ENCODE measurements around the gene MAB21L2. TPM values are rescaled to one million over a fixed set of nuclear protein-coding genes. Genes with fewer than 3 reads are reported as not detected.

The MAB21L2 gene
- total and polyA plus RNA-seq, 2 of the 8 experiments (the other 6 are each of a cell fraction or from before 2014, with no cell fraction given): 0.03 TPM; not detected in 1

DNA sequence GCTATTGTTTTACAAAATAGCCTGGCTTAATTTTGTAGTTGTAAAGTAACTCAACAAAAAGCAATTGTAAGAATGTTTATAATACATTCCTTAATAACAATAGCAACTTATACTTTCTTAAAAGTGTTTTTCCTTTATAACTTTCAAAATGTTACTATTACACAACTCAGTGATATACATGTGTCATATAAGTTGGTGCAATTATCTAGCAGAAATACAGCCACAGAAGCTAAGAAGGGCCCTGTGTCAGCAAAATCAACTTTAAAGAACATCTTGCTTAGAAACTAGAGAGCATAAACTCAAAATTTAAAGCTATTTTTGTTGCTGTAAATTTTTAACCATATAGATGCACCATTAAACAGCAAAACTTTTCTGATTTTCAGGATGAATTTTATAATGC, 41.4 kb upstream of the MAB21L2 start:
- Histone ChIP-seq H3K4ac (replicated peaks; ENCODE audit: insufficient read length, low read depth, low read length) (no peak overlapping the region), H3K23ac (ENCODE audit: insufficient read length) (no peak overlapping the region), H2BK120ac (replicated peaks; ENCODE audit: low read depth, low read length) (no peak overlapping the region), H3K27ac (ENCODE audit: low read depth, low read length) (no peak overlapping the region), H2BK20ac (ENCODE audit: low read length) (no peak overlapping the region), H3K4me1 (replicated peaks in 1 of 4; ENCODE audit: control insufficient read depth in 3 of 4, insufficient read depth in 4 of 4, low read length in 3 of 4) (peaks cover 0 to 17% (median 4%) of the 10 kb centered on the region in 4 experiments; a peak in 4 of 7 replicates), H3K36me3 (ENCODE audit: control insufficient read depth in 2 of 4, insufficient read depth in 4 of 4, low read length in 3 of 4) (no peaks in the 10 kb centered on the region), H2BK5ac (ENCODE audit: low read depth, low read length) (no peak overlapping the region), H3K23me2 (ENCODE audit: low read depth, low read length) (no peaks in the 10 kb centered on the region), H4K91ac (replicated peaks; ENCODE audit: insufficient read length, low read length) (no peak overlapping the region), H2BK15ac (ENCODE audit: low read length) (no peak overlapping the region), H2AFZ (ENCODE audit: low read length) (no peak overlapping the region), H3K4me3 (ENCODE audit: extremely low read depth in 1 of 4, insufficient read depth in 2 of 4, low read depth in 3 of 4, low read length in 4 of 4) (no peak overlapping the region), H3K27me3 (replicated peaks in 1 of 4; ENCODE audit: control insufficient read depth in 3 of 4, extremely low read depth in 1 of 4, insufficient read depth in 3 of 4, low read length in 3 of 4) (no peaks in the 10 kb centered on the region), H3K14ac (ENCODE audit: insufficient read length) (no peak overlapping the region), H3K18ac (ENCODE audit: extremely low read depth, low read length) (no peak overlapping the region), H4K5ac (ENCODE audit: insufficient read length, low read depth, low read length) (peak overlapping the region; percentile 15), H3K79me1 (ENCODE audit: low read depth, low read length) (no peaks in the 10 kb centered on the region), H3K56ac (replicated peaks; ENCODE audit: insufficient read length, low read depth, low read length) (no peak overlapping the region), H2AK5ac (ENCODE audit: low read depth, low read length) (no peak overlapping the region), H2BK12ac (ENCODE audit: low read depth, low read length) (no peak overlapping the region), H3K9ac (replicated peaks in 1 of 4; ENCODE audit: extremely low read depth in 1 of 4, low read depth in 3 of 4, low read length in 3 of 4) (no peak overlapping the region), H3K4me2 (ENCODE audit: insufficient read depth in 1 of 2, low read depth in 2 of 2, low read length in 2 of 2) (no peak overlapping the region), H4K20me1 (replicated peaks in 1 of 2; ENCODE audit: control insufficient read depth in 1 of 2, insufficient read depth in 2 of 2, low read length in 2 of 2) (peaks cover 0 to 1% of the 10 kb centered on the region in 2 experiments), H4K8ac (ENCODE audit: extremely low read depth, insufficient read depth, low read length) (no peak overlapping the region), H3K9me3 (ENCODE audit: insufficient read depth in 2 of 2, low read depth in 1 of 2, low read length in 1 of 2) (no peaks in the 10 kb centered on the region), H3K79me2 (ENCODE audit: control insufficient read depth in 1 of 2, insufficient read depth in 2 of 2, low read length in 2 of 2) (no peaks in the 10 kb centered on the region)
- FAIRE-seq (peak; percentile 28), DNase-seq (ENCODE audit: low read depth in 1 of 2, low spot score in 2 of 2) (no peak)
- ChIA-PET CTCF (ENCODE audit: partially characterized antibody) (interaction anchor here (1.6 to 2.4 kb wide), 2 partner anchors 10 to 18 kb away, joined by 6 to 7 read pairs; no protein-coding TSS in a partner anchor), POLR2A (ENCODE audit: partially characterized antibody) (no interaction called here)
- no peak for TF ChIP-seq GABPA (IDR thresholded peaks at IDR 0.05; ENCODE audit: borderline replicate concordance, insufficient read depth, low read length)
